K562 (cell line): ENCODE data around the gene EPHA2. TPM values are rescaled to one million over a fixed set of nuclear protein-coding genes. Genes with fewer than 3 reads are reported as not detected.

ENCODE experiments used
- ATAC-seq: fragments of 200-7000 bp; cut with Tn5 transposase; 3 replicates; pipeline ENCODE4 v1.9.1; 2020; ENCODE audit warnings: moderate library complexity
- BruUV-seq: library from RNA; stranded (reverse); fragments of 400-500 nt; replicated peaks from 2 replicates; lab custom pipeline; 2021; lab: Mats Ljungman, UMichigan
- CTCF ChIA-PET: fragments of 300-600 bp; formaldehyde crosslinking; extraction: SDS; loops from one replicate; lab custom pipeline; 2021; ENCODE audit warnings: low intra/inter-chr PET ratio; lab: Yijun Ruan, JAX
- POLR2A ChIA-PET: fragments of 300-600, 350-650 bp; sonication (Branson Sonifier 250); formaldehyde crosslinking; extraction: SDS; loops from one replicate; lab custom pipeline; 2021; ENCODE audit warnings: antibody characterized with exemption, inconsistent platforms; lab: Yijun Ruan, JAX
- DNase-seq, 4 experiments: peaks; one replicate each; pipeline versions ENCODE4 v3.0.0 to v3.0.0-alpha.2; 2011 to 2018; ENCODE audit warnings: low spot score in 3 of 4, mixed read lengths in 3 of 4; ENCODE audit errors: extremely low read depth in 1 of 4
- FAIRE-seq: peaks from 2 replicates; lab custom pipeline; 2011; peaks lifted over from hg19 to GRCh38; lab: Jason Lieb, UNC
- H2AFZ ChIP-seq: 2 replicates; pipeline ENCODE4 v1.6.0; 2011; ENCODE audit warnings: low read depth, low read length, control low read depth, inconsistent platforms
- H3K27ac ChIP-seq: fragments of 200-600 bp; 3 replicates; pipeline ENCODE4 v1.8.0; 2011; ENCODE audit warnings: low read depth, mild to moderate bottlenecking, control low read depth, inconsistent platforms, low read length, moderate library complexity, mixed read lengths; ENCODE audit errors: extremely low read depth
- H3K27me3 ChIP-seq, 2 experiments: fragments of 300-600 bp in 1 of 2; 2 replicates in 1 of 2; 3 replicates in 1 of 2; pipeline versions ENCODE4 v1.6.0 to v1.8.0; 2011; ENCODE audit warnings: inconsistent platforms in 2 of 2, low read length in 2 of 2, mild to moderate bottlenecking in 1 of 2, mixed read lengths in 1 of 2, moderate library complexity in 1 of 2; ENCODE audit not compliant: control insufficient read depth in 2 of 2, insufficient read depth in 2 of 2
- H3K36me3 ChIP-seq: fragments of 300-600 bp; 3 replicates; pipeline ENCODE4 v1.8.0; 2011; ENCODE audit warnings: mild to moderate bottlenecking, low read length, inconsistent platforms; ENCODE audit not compliant: control insufficient read depth, insufficient read depth
- H3K4me1 ChIP-seq, 2 experiments: fragments of 200-600 bp in 1 of 2; replicated peaks in 1 of 2; 2 replicates in 1 of 2; 3 replicates in 1 of 2; pipeline versions ENCODE4 v1.5.1 to v1.8.0; 2011; ENCODE audit warnings: inconsistent platforms in 2 of 2, low read length in 2 of 2, mild to moderate bottlenecking in 1 of 2, mixed read lengths in 1 of 2, moderate library complexity in 1 of 2; ENCODE audit not compliant: control insufficient read depth in 2 of 2, insufficient read depth in 2 of 2
- H3K4me2 ChIP-seq: 2 replicates; pipeline ENCODE4 v1.6.1; 2011; ENCODE audit warnings: low read length, control low read depth, inconsistent platforms, mixed read lengths; ENCODE audit not compliant: insufficient read depth
- H3K4me3 ChIP-seq: fragments of 200-600 bp; sonication (generic), shearing (Covaris generic); 2 replicates; pipeline ENCODE4 v1.5.1; 2016; ENCODE audit warnings: control low read depth, inconsistent platforms
- H3K79me2 ChIP-seq: fragments of 200-600 bp; 3 replicates; pipeline ENCODE4 v1.8.0; 2011; ENCODE audit warnings: low read length, inconsistent platforms; ENCODE audit not compliant: control insufficient read depth, insufficient read depth
- H3K9ac ChIP-seq, 2 experiments: 2 replicates each; pipeline versions ENCODE4 v1.6.0 to v1.6.1; 2011; ENCODE audit warnings: low read depth in 2 of 2, low read length in 2 of 2, control low read depth in 1 of 2, inconsistent platforms in 1 of 2, mild to moderate bottlenecking in 1 of 2, mixed read lengths in 1 of 2; ENCODE audit not compliant: insufficient read depth in 1 of 2
- H3K9me1 ChIP-seq: one replicate; pipeline ENCODE4 v1.6.0; 2011; ENCODE audit warnings: inconsistent platforms, mild to moderate bottlenecking, low read length, moderate library complexity; ENCODE audit not compliant: control insufficient read depth, insufficient read depth
- H3K9me3 ChIP-seq: replicated peaks from 2 replicates; pipeline ENCODE4 v1.5.1; 2011; ENCODE audit warnings: low read depth, low read length, inconsistent platforms; ENCODE audit not compliant: control insufficient read depth, insufficient read depth
- H4K20me1 ChIP-seq: replicated peaks from 2 replicates; pipeline ENCODE4 v1.6.1; 2011; ENCODE audit warnings: low read length, inconsistent platforms, mixed read lengths; ENCODE audit not compliant: control insufficient read depth, insufficient read depth
- ARID1B ChIP-seq: fragments of 450-650 bp; IDR thresholded peaks from 2 replicates; pipeline ENCODE4 v1.6.1; 2016; ENCODE audit warnings: antibody characterized with exemption, mild to moderate bottlenecking, inconsistent platforms
- ARNT ChIP-seq, 2 experiments: fragments of 450-650 bp; IDR thresholded peaks; 2 replicates each; pipeline ENCODE4 v1.6.1; 2016; ENCODE audit warnings: mild to moderate bottlenecking in 1 of 2
- CCAR2 ChIP-seq: fragments of 200-400 bp; formaldehyde crosslinking; IDR thresholded peaks from 2 replicates; pipeline ENCODE4 v1.6.1; 2017; ENCODE audit warnings: mild to moderate bottlenecking, low read depth, low read length
- CHD1 ChIP-seq: fragments of 200-600 bp; sonication (generic); IDR thresholded peaks from one replicate; pipeline ENCODE4 v1.6.1; 2012; ENCODE audit warnings: mild to moderate bottlenecking, moderate library complexity, low read length, inconsistent platforms
- KAT7 ChIP-seq: sonication (generic); formaldehyde crosslinking; IDR thresholded peaks from 2 replicates; pipeline ENCODE4 v1.8.0; 2022; ENCODE audit warnings: missing genetic modification reagents, mild to moderate bottlenecking, borderline replicate concordance
- MCM5 ChIP-seq: fragments of 450-650 bp; IDR thresholded peaks from 2 replicates; pipeline ENCODE4 v1.6.1; 2016; ENCODE audit warnings: low read depth
- MEF2A ChIP-seq: IDR thresholded peaks from 2 replicates; pipeline ENCODE4 v1.6.1; 2011; ENCODE audit warnings: low read depth, mild to moderate bottlenecking, low read length, moderate library complexity; ENCODE audit not compliant: control insufficient read depth
- MEIS2 ChIP-seq: fragments of 450-650 bp; IDR thresholded peaks from 2 replicates; pipeline ENCODE4 v1.6.1; 2014; ENCODE audit warnings: mild to moderate bottlenecking; ENCODE audit not compliant: partially characterized antibody
- MYBL2 ChIP-seq, 2 experiments: fragments of 450-650 bp in 1 of 2; sonication (generic) in 1 of 2; formaldehyde crosslinking in 1 of 2; IDR thresholded peaks; 2 replicates each; pipeline versions ENCODE4 v1.6.1 to v1.8.1; 2017 to 2022; ENCODE audit warnings: borderline replicate concordance in 1 of 2, inconsistent platforms in 1 of 2, low read depth in 1 of 2, mild to moderate bottlenecking in 1 of 2, missing genetic modification reagents in 1 of 2, moderate library complexity in 1 of 2
- NCOA4 ChIP-seq: fragments of 450-650 bp; IDR thresholded peaks from 2 replicates; pipeline ENCODE4 v1.6.1; 2018; ENCODE audit warnings: mild to moderate bottlenecking; ENCODE audit not compliant: partially characterized antibody
- NFIC ChIP-seq: fragments of 450-650 bp; IDR thresholded peaks from 2 replicates; pipeline ENCODE4 v1.6.1; 2017; ENCODE audit warnings: mild to moderate bottlenecking, inconsistent platforms
- PCBP2 ChIP-seq: fragments of 200-400 bp; formaldehyde crosslinking; IDR thresholded peaks from 2 replicates; pipeline ENCODE4 v1.6.1; 2018; ENCODE audit warnings: low read length, low read depth, mild to moderate bottlenecking, moderate library complexity; ENCODE audit not compliant: poor library complexity, severe bottlenecking
- ZNF212 ChIP-seq: fragments of 450-650 bp; formaldehyde crosslinking; IDR thresholded peaks from 2 replicates; pipeline ENCODE4 v1.4.0; 2020; ENCODE audit warnings: mild to moderate bottlenecking
- WGBS: fragments of 100-300 bp; shearing (Covaris generic); methylation state at CpG from one replicate; pipeline ENCODE4 v1.1.6; 2016; ENCODE audit warnings: low coverage, mixed read lengths; ENCODE audit not compliant: insufficient coverage; ENCODE audit errors: missing lambda C conversion rate; 5-methylcytosine and 5-hydroxymethylcytosine counted together
- in situ Hi-C: fragments of 300-500 bp; cut with MboI; formaldehyde crosslinking; loops from 4 replicates; pipeline ENCODE4 v1.15.0; 2018; ENCODE audit warnings: inconsistent platforms, mixed read lengths
- intact Hi-C: fragments of 100-400 bp; cut with micrococcal nuclease; formaldehyde crosslinking; loops from 2 replicates; pipeline ENCODE4 v1.14.2; 2022
- polyA plus RNA-seq, 8 experiments: library from polyadenylated mRNA; depleted of rRNA in 4 of 8; stranded (reverse) in 5 of 8; unstranded in 3 of 8; fragments of >200 nt; fragmentation: Nextera tagmentation in 2 of 8; fragmentation: Illumina TruSeq in 1 of 8; extraction: Ambion mirVana in 2 of 8; extraction: Trizol in 1 of 8; gene quantifications; 2 replicates each; pipeline versions ENCODE4 v1.2.1 to v1.2.3, GENCODE V29; 2011 to 2014; ENCODE audit warnings: inconsistent platforms in 1 of 8, missing spikeins in 1 of 8
- total RNA-seq, 7 experiments: library from RNA; depleted of rRNA in 6 of 7; stranded (reverse); fragments of >200 nt in 6 of 7; fragmentation: Illumina TruSeq in 2 of 7; extraction: Trizol in 2 of 7; gene quantifications; 2 replicates each; pipeline versions ENCODE4 v1.2.1 to v1.2.3, GENCODE V29; 2011 to 2021; ENCODE audit warnings: low replicate concordance in 1 of 7
- TF ChIP-seq, protein P1 (sequence below), 2 experiments: fragments of 450-650 bp; conservative IDR thresholded peaks; 2 replicates each; pipeline ENCODE4 v1.6.1; 2017; ENCODE audit warnings: mild to moderate bottlenecking in 2 of 2, moderate library complexity in 2 of 2
- TF ChIP-seq, protein P2 (sequence below): sonication (generic); formaldehyde crosslinking; IDR thresholded peaks from 2 replicates; pipeline ENCODE4 v1.8.0; 2022; ENCODE audit warnings: missing genetic modification reagents, mild to moderate bottlenecking, borderline replicate concordance
- TF ChIP-seq, protein P3 (sequence below): sonication (generic); formaldehyde crosslinking; IDR thresholded peaks from 2 replicates; pipeline ENCODE4 v1.9.0; 2022; ENCODE audit warnings: mild to moderate bottlenecking, missing genetic modification reagents
- TF ChIP-seq, protein P4 (sequence below): IDR thresholded peaks from 3 replicates; pipeline ENCODE4 v1.6.1; 2011; ENCODE audit warnings: borderline replicate concordance, mild to moderate bottlenecking, moderate library complexity; ENCODE audit not compliant: insufficient read length; ENCODE audit errors: extremely low read depth

The EPHA2 gene
- total and polyA plus RNA-seq, 9 of the 15 experiments (the other 6 are each of a cell fraction or from before 2014, with no cell fraction given) = 0.04 to 0.40 (median 0.07) TPM; not detected in 4

DNA sequence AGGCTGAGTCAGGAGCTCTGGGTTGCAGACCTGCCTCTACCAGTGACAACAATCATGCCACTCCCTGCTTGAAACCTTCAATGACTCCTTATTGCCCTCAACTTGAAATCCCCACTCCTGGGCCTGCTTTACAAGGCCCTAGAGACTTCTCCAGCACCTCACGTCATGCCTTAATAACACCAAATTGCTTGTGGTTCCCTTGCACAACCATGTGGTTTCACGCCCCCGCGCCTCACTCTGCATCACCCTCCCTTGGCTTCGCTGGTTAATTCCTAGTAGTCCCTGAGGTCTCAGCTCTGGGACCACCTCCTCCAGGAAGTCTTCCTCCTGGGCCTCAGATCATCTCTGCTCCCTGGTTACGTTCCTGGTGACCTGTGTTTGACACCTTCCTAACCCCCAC, 33.0 kb downstream of the EPHA2 start:
- ChIA-PET CTCF (no interaction called here), POLR2A (interaction anchor here (0.8 kb wide), 1 partner anchor 20 kb away, joined by 4 read pairs; no protein-coding TSS in a partner anchor)
- peak in 1 of 4 experiments; percentile 61 for DNase-seq
- in situ Hi-C loops (no loop called here), intact Hi-C loops (no loop called here)
- no peaks in the 10 kb centered on the region for H3K9me1 ChIP-seq
- WGBS = 17% methylated on average over 6 of the region's 6 CpGs
- H3K9me3 ChIP-seq = no peaks in the 10 kb centered on the region
- H3K9ac ChIP-seq = peak overlapping the region in 1 of 2 experiments; percentile 18; a peak in 1 of 4 replicates
- H3K27ac ChIP-seq = no peak overlapping the region
- no TSS peak for BruUV-seq
- no peak overlapping the region for H3K4me2 ChIP-seq
- H4K20me1 ChIP-seq = no peaks in the 10 kb centered on the region
- peak; percentile 52 for ATAC-seq
- no peak overlapping the region for H3K4me3 ChIP-seq
- H3K27me3 ChIP-seq = peaks cover under 1 to 12% of the 10 kb centered on the region in 2 experiments; a peak in 3 of 5 replicates
- FAIRE-seq = peak; percentile 82
- no peaks in the 10 kb centered on the region for H3K36me3 ChIP-seq
- peak overlapping the region; percentile 21; the same call in 1 of the 2 replicates for H2AFZ ChIP-seq
- no peaks in the 10 kb centered on the region for H3K79me2 ChIP-seq
- H3K4me1 ChIP-seq = peaks cover 6 to 21% of the 10 kb centered on the region in 2 experiments; a peak in 4 of 5 replicates
- TF ChIP-seq CCAR2 = no peak
- no peak for TF ChIP-seq NCOA4
- TF ChIP-seq ARNT (IDR thresholded peaks at IDR 0.05) = no peak
- TF ChIP-seq MEF2A = no peak
- TF ChIP-seq KAT7 (CRISPR knock-in tag) = no peak
- TF ChIP-seq, protein P1, sequence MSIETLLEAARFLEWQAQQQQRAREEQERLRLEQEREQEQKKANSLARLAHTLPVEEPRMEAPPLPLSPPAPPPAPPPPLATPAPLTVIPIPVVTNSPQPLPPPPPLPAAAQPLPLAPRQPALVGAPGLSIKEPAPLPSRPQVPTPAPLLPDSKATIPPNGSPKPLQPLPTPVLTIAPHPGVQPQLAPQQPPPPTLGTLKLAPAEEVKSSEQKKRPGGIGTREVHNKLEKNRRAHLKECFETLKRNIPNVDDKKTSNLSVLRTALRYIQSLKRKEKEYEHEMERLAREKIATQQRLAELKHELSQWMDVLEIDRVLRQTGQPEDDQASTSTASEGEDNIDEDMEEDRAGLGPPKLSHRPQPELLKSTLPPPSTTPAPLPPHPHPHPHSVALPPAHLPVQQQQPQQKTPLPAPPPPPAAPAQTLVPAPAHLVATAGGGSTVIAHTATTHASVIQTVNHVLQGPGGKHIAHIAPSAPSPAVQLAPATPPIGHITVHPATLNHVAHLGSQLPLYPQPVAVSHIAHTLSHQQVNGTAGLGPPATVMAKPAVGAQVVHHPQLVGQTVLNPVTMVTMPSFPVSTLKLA (conservative IDR thresholded peaks at IDR 0.05) = 0 out of 4 replicates have a peak, but pooled peaks of 1 of the 2 experiments have one; percentile 23
- TF ChIP-seq, protein P2, sequence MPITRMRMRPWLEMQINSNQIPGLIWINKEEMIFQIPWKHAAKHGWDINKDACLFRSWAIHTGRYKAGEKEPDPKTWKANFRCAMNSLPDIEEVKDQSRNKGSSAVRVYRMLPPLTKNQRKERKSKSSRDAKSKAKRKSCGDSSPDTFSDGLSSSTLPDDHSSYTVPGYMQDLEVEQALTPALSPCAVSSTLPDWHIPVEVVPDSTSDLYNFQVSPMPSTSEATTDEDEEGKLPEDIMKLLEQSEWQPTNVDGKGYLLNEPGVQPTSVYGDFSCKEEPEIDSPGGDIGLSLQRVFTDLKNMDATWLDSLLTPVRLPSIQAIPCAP (CRISPR knock-in tag) = no peak
- TF ChIP-seq PCBP2 = no peak
- TF ChIP-seq NFIC = no peak
- no peak for TF ChIP-seq CHD1
- TF ChIP-seq ARID1B = peak; percentile 51; the same call in 1 of the 2 replicates
- TF ChIP-seq, protein P3, sequence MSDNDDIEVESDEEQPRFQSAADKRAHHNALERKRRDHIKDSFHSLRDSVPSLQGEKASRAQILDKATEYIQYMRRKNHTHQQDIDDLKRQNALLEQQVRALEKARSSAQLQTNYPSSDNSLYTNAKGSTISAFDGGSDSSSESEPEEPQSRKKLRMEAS (CRISPR knock-in tag) = peak; percentile 50; the same call in 1 of the 2 replicates
- TF ChIP-seq, protein P4, sequence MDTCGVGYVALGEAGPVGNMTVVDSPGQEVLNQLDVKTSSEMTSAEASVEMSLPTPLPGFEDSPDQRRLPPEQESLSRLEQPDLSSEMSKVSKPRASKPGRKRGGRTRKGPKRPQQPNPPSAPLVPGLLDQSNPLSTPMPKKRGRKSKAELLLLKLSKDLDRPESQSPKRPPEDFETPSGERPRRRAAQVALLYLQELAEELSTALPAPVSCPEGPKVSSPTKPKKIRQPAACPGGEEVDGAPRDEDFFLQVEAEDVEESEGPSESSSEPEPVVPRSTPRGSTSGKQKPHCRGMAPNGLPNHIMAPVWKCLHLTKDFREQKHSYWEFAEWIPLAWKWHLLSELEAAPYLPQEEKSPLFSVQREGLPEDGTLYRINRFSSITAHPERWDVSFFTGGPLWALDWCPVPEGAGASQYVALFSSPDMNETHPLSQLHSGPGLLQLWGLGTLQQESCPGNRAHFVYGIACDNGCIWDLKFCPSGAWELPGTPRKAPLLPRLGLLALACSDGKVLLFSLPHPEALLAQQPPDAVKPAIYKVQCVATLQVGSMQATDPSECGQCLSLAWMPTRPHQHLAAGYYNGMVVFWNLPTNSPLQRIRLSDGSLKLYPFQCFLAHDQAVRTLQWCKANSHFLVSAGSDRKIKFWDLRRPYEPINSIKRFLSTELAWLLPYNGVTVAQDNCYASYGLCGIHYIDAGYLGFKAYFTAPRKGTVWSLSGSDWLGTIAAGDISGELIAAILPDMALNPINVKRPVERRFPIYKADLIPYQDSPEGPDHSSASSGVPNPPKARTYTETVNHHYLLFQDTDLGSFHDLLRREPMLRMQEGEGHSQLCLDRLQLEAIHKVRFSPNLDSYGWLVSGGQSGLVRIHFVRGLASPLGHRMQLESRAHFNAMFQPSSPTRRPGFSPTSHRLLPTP = no peak
- TF ChIP-seq ZNF212 (CRISPR knock-in tag) = no peak
- no peak for TF ChIP-seq MEIS2
- TF ChIP-seq MCM5 = no peak
- no peak for TF ChIP-seq MYBL2 (IDR thresholded peaks at IDR 0.05; ENCODE audit: low read depth)
- TF ChIP-seq MYBL2 (CRISPR knock-in tag; IDR thresholded peaks at IDR 0.05; ENCODE audit: borderline replicate concordance) = no peak
